Colonic mucosa (tissue), 4 donors: ENCODE data around the gene CALN1. TPM values are rescaled to one million over a fixed set of nuclear protein-coding genes. Genes with fewer than 3 reads are reported as not detected.

ENCODE experiments used
- DNase-seq: peaks from one replicate; pipeline ENCODE4 v3.0.0-alpha.2; 2020
- H3K27ac ChIP-seq: fragments of 200-600 bp; one replicate; pipeline ENCODE4 v1.8.0; 2021
- H3K27me3 ChIP-seq: fragments of 200-600 bp; one replicate; pipeline ENCODE4 v1.8.0; 2021
- H3K36me3 ChIP-seq: fragments of 200-600 bp; one replicate; pipeline ENCODE4 v1.8.0; 2021
- H3K4me1 ChIP-seq: fragments of 200-600 bp; one replicate; pipeline ENCODE4 v1.8.0; 2021; ENCODE audit warnings: mild to moderate bottlenecking
- H3K4me3 ChIP-seq: fragments of 200-600 bp; one replicate; pipeline ENCODE4 v1.8.0; 2021
- H3K9ac ChIP-seq, 2 donors: one replicate each; pipeline ENCODE4 v1.7.0; 2013; ENCODE audit warnings: control low read depth in 2 of 2, low read depth in 2 of 2, low read length in 2 of 2
- H3K9me3 ChIP-seq: fragments of 200-600 bp; one replicate; pipeline ENCODE4 v1.8.0; 2021
- intact Hi-C: fragments of 100-400 bp; cut with DNase I; formaldehyde crosslinking; loops from one replicate; pipeline ENCODE4 v1.14.1; 2022
- total RNA-seq, 2 donors: library from RNA; stranded (reverse); fragmentation: NEBNext Ultra II Directional in 1 of 2; extraction: Animal tissue kit (Norgen Biotek cat#: 25700) in 1 of 2; gene quantifications; one replicate each; pipeline ENCODE4 v1.2.1, GENCODE V29; 2021
- TF ChIP-seq, protein P1 (sequence below): fragments of 200-600 bp; IDR thresholded peaks from one replicate; pipeline ENCODE4 v1.8.0; 2022; ENCODE audit warnings: antibody characterized with exemption, mild to moderate bottlenecking
- donor health status: healthy.
- donor health status: DM: no; HTN: no; CAD: no.
- donor health status: DM: no; HTN: no; CAD: no.

CALN1 gene
- total RNA-seq, 2 donors from 2014 or later, result 0.37 TPM; not detected in 1

- TF ChIP-seq, protein P1, sequence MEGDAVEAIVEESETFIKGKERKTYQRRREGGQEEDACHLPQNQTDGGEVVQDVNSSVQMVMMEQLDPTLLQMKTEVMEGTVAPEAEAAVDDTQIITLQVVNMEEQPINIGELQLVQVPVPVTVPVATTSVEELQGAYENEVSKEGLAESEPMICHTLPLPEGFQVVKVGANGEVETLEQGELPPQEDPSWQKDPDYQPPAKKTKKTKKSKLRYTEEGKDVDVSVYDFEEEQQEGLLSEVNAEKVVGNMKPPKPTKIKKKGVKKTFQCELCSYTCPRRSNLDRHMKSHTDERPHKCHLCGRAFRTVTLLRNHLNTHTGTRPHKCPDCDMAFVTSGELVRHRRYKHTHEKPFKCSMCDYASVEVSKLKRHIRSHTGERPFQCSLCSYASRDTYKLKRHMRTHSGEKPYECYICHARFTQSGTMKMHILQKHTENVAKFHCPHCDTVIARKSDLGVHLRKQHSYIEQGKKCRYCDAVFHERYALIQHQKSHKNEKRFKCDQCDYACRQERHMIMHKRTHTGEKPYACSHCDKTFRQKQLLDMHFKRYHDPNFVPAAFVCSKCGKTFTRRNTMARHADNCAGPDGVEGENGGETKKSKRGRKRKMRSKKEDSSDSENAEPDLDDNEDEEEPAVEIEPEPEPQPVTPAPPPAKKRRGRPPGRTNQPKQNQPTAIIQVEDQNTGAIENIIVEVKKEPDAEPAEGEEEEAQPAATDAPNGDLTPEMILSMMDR, result no peak
- DNase-seq, result no peak
- Histone ChIP-seq H3K27ac (no peak overlapping the region), H3K36me3 (no peaks in the 10 kb centered on the region), H3K4me3 (no peak overlapping the region), H3K4me1 (no peaks in the 10 kb centered on the region), H3K9ac (no peak overlapping the region), H3K9me3 (no peaks in the 10 kb centered on the region), H3K27me3 (no peaks in the 10 kb centered on the region)
- intact Hi-C loops, result no loop called here
These were observed 98.2 kb downstream of the CALN1 start for GRCh38 chr7:72313906-72314305.

DNA sequence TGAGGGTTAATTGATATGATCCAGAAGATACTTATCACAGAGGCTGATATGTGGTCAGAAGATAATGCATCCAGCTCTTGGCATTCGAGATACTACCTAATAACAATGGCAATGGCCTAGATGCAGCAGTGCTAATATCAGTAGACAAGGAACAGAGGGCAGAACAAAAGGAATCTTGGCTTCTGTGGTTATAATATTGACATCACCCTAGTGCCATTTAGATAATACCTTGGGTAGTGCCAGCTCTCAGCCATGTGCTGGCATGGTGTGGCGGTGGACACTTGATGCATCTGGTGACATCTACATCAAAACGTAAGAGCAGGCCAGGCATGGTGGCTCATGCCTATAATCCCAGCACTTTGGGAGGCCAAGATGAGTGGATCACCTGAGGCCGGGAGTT lies 101.8 kb downstream of the CALN1 start:
- TF ChIP-seq, protein P1, result no peak
- H3K9ac ChIP-seq, result no peak overlapping the region
- no peak overlapping the region for H3K4me3 ChIP-seq
- no peaks in the 10 kb centered on the region for H3K27me3 ChIP-seq
- no peak for DNase-seq
- no peaks in the 10 kb centered on the region for H3K9me3 ChIP-seq
- intact Hi-C loops, result no loop called here
- no peak overlapping the region for H3K27ac ChIP-seq
- H3K36me3 ChIP-seq, result no peaks in the 10 kb centered on the region
- H3K4me1 ChIP-seq, result no peaks in the 10 kb centered on the region

GRCh38 chr7:72309476-72309875 lies 102.7 kb downstream of the CALN1 start:
- no peak for DNase-seq
- intact Hi-C loops, result no loop called here
- no peaks in the 10 kb centered on the region for H3K9me3 ChIP-seq
- no peaks in the 10 kb centered on the region for H3K27me3 ChIP-seq
- H3K36me3 ChIP-seq, result no peaks in the 10 kb centered on the region
- no peaks in the 10 kb centered on the region for H3K4me1 ChIP-seq
- H3K9ac ChIP-seq, result no peak overlapping the region
- TF ChIP-seq, protein P1, result no peak
- H3K27ac ChIP-seq, result no peak overlapping the region
- no peak overlapping the region for H3K4me3 ChIP-seq

DNA sequence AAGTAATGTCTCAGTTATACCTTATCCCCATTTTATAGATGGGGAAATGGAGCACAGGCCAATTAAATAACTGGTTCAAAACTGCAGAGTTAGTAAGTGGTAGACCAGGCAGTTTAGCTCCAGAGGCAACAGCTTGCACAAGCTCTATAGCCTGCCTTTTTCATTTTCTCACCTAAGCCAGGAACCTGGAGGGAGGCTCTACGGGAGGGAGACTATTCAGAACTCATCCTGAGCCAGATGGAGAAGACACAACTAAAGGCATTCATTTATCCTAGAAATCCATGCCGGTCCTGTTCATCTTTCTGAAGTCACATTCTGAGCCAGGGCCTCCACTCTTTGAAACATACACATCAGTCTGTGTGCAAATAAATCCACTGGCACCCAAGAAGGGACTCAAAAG lies 103.2 kb downstream of the CALN1 start:
- Histone ChIP-seq H3K27me3 (no peaks in the 10 kb centered on the region), H3K27ac (no peak overlapping the region), H3K9ac (no peak overlapping the region), H3K4me3 (no peak overlapping the region), H3K9me3 (no peaks in the 10 kb centered on the region), H3K36me3 (no peaks in the 10 kb centered on the region), H3K4me1 (no peaks in the 10 kb centered on the region)
- TF ChIP-seq, protein P1, result no peak
- intact Hi-C loops, result no loop called here
- DNase-seq, result no peak

DNA sequence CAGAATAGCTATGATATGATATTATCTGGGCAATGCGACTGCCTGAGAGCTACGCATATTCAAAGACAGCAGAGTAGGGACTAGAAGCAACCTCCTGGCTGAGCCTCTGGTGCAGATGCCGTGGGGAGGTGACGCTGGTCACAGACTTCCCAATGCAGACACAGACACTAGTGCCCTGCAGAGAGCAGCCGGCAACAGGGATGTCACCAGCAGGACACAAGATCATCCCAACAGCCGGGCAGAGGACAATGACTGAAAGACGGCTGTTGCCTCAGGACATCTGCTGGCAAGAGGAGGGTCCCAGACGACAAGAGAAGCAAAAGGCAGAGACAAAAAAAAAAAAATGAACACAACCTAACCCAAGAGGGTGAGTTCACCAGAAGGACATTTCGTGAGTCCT lies 104.6 kb downstream of the CALN1 start:
- no peaks in the 10 kb centered on the region for H3K27me3 ChIP-seq
- TF ChIP-seq, protein P1, result no peak
- no peak overlapping the region for H3K9ac ChIP-seq
- no peaks in the 10 kb centered on the region for H3K36me3 ChIP-seq
- no peak for DNase-seq
- H3K27ac ChIP-seq, result no peak overlapping the region
- H3K4me3 ChIP-seq, result no peak overlapping the region
- no peaks in the 10 kb centered on the region for H3K9me3 ChIP-seq
- no peaks in the 10 kb centered on the region for H3K4me1 ChIP-seq
- intact Hi-C loops, result no loop called here

- DNase-seq, result no peak
- TF ChIP-seq, protein P1, result no peak
- Histone ChIP-seq H3K4me3 (no peak overlapping the region), H3K9me3 (no peaks in the 10 kb centered on the region), H3K9ac (no peak overlapping the region), H3K27me3 (no peaks in the 10 kb centered on the region), H3K36me3 (no peaks in the 10 kb centered on the region), H3K27ac (no peak overlapping the region), H3K4me1 (no peaks in the 10 kb centered on the region)
- intact Hi-C loops, result no loop called here
These were observed 113.2 kb downstream of the CALN1 start for GRCh38 chr7:72298912-72299311.
